Posterior cingulate gyrus (tissue), 11 donors: ENCODE results near the gene SP3.

Experiments
- DNase-seq, 10 donors: peaks; one replicate each; pipeline versions ENCODE4 v3.0.0 to v3.0.0-alpha.2; 2020 to 2021; ENCODE audit warnings: mixed read lengths in 3 of 10
- intact Hi-C: fragments of 100-400 bp; cut with DNase I; formaldehyde crosslinking; loops from one replicate; pipeline ENCODE4 v1.15.1; 2023

Gene SP3

DNA sequence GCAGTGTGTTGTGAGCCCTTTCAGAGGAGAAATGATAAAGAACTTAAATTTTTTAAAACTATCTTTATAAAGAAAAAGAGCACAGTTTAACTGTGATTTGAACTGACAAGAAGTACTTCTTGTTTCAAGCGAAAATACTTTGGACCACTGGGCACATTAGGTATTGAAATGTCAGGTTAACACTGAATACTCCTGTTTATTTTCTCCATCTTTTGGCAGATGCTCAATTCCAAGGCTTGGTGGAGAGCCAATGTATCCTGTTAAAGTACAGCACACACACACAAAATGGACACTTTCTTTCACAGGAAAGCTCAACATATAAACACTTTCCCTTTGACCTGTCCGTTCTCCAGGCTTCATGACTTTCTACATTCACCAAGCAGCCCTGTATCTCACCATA lies 32.6 kb upstream of the SP3 start:
- DNase-seq = no peak
- intact Hi-C loops = no loop called here

GRCh38 chr2:173997269-173997668 lies 32.1 kb upstream of the SP3 start:
- intact Hi-C loops = no loop called here
- DNase-seq = peak in 6 of 10 donors; percentile 28 to 87 (median 34)

DNA sequence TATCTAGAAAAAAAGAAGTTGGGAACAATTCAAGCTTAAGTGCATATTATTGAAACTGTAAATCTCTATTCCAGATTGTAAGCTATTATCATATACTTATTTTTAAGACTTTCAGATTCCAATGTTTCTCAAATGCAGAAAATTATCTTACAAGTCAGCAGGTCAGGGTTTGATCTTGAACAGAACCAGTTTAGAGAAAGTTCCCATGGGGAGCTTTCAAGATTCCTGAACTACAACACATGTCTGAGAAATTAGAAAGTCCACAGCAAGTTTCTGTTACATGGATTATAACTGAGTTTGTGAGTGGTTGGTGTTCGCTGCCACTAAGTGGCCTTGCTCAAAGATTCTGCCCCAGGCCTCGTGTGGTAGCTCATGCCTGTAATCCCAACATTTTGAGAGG lies 31.6 kb upstream of the SP3 start:
- intact Hi-C loops = no loop called here
- DNase-seq = no peak

GRCh38 chr2:173993459-173993858 lies 28.3 kb upstream of the SP3 start:
- DNase-seq = no peak
- intact Hi-C loops = no loop called here

DNA sequence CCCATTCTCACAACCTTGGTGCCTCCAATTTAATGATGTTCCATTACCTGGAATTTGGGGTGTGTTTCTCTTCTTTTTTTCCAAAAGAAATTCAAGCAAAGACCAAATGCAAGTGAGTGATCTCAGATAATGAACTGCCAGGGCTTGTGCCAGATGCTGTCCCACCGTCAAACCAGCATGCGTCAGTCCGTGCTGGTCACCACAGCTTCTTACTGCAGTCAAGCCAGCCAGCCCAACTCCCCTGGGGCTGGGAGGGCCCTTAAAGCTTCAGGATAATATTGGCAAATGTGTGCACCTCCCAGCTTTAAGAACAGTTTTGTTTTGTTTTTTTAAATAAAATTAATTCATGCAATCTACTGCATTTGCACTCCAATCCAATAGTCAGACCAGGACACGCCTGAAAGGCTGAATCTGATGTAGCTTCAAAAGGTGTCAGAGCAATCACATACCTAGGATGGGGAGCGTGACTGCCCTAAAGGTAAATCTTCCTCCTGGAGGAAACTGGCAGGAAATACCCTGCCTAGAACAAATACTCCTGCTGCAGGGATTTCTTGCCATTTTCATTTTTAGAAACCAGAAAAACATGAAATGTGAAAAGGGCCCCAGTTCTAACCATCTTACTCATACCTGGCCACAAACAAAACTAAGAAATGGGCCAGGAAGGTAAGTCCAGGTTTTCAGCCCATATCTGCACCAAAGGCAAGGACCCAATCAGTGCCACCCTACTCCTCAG lies 26.8 kb upstream of the SP3 start:
- DNase-seq = no peak
- intact Hi-C loops = no loop called here

DNA sequence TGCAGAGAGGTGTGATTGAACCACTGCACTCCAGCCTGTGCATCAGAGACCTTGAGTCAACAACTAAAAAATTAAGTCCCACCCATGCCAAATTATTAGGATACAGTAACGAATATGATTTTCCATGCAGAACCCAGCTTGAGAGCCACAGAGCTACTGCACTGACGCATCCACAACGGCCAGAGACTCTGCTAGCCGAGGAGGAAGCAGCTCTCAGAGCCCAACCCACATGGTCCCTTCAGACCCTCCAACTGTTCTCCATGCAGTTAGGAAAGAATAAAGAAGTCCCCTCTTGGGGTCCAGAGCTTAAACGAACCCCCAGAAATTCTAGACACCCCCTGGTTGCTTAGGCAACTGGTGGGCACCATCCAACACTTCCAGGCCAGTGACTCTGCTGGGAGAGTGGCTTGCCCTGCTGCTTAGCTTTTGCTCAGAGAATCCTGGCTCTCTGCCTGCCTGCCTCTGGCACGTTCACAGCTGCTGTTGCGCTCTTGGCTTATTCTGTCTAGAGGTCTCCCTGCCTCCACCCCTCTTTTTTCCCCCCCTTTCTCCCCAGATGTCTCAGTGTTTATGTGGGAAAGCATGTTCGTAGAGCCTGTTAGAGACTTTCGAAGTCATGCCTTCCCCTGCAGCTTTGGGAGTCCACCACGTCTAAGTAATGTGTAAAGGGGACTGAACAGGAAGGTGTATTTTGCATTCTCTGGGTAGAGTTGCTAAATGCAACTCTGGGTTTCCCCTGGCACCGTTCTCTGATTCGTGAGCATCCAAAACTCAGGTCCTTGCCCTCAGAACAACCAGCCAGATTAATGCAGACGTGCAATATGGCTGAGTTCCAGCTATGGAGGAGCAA lies 26.0 kb upstream of the SP3 start:
- intact Hi-C loops = no loop called here
- peak in 4 of 10 donors; percentile 33 to 46 (median 34) for DNase-seq

DNA sequence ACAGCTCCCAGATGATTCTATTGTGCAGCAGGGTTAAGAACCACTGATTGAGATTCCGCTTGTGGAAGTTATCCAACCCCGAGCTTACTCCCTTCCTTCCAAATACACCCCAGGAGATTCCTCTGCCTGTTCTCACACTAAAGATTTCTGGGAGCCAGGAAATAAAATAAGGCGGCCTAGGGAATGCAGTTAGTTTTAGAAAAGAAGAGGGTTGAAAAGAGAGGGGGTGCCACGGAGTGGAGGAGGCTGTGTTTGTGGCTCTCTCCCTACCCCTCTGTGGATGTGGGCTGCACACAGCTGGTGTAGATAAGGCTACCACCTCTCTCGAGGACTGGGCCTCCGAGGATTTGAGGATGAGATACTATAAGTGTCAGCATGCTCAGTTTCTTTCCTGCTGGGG lies 25.1 kb upstream of the SP3 start:
- no peak for DNase-seq
- intact Hi-C loops = no loop called here

DNA sequence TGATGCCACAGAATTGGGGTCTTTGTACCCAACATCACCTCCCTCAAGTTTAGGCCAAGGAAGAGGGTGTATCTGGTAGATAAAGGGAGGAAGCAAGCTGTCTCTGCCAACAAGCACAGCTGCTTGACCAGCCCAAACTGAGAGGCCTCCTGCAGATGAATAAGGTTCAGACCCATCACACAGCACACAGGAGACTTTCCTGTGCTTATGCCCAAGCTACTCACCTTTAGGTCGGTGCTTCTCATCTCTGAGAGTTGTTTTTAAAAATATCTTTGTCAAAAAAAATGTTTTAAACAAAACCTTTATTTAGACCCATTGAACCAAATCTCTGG lies 24.7 kb upstream of the SP3 start:
- DNase-seq = no peak
- intact Hi-C loops = no loop called here

DNA sequence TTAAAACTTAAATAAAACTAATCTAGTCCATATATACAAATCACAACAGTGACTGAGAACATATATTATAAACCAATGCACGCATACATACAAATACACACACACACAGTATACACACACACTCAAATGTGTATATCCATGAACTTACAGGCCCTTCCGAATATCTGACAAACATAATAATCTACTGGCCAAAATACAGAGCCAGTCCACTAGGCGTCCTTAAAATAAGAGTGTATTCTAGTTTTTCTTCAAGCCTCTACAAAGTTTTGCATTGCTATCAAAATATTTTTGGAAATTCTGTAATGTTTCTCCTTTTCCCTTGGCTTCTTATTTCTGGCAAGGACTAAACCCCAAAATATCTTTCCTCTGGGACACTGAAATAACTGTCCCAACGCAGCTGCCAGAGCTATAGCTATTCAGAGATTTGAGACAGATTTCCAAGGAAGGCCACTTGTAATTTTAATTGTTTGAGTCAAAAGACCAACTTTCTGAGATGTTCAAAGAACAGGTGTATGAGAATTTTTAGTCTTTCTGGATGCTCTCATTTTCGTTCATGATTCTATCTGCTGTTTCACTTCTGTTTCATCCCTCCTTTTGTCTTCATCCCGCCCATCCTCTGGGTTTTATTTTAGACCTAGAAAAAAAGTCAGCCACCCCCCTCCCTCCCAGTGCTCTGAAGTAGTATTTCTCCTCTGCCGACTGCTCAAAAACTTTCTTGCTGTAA lies 24.1 kb upstream of the SP3 start:
- DNase-seq = no peak
- intact Hi-C loops = no loop called here

GRCh38 chr2:173986805-173987204 lies 21.6 kb upstream of the SP3 start:
- intact Hi-C loops = no loop called here
- DNase-seq = no peak

- intact Hi-C loops = no loop called here
- DNase-seq = no peak
Measured at GRCh38 chr2:173985605-173985992, 20.4 kb upstream of the SP3 start.

- intact Hi-C loops = no loop called here
- DNase-seq = no peak
Measured at GRCh38 chr2:173984866-173985604, 19.9 kb upstream of the SP3 start.

GRCh38 chr2:173983391-173983871 lies 18.3 kb upstream of the SP3 start:
- peak in 1 of 10 donors; percentile 14 for DNase-seq
- intact Hi-C loops = no loop called here

DNA sequence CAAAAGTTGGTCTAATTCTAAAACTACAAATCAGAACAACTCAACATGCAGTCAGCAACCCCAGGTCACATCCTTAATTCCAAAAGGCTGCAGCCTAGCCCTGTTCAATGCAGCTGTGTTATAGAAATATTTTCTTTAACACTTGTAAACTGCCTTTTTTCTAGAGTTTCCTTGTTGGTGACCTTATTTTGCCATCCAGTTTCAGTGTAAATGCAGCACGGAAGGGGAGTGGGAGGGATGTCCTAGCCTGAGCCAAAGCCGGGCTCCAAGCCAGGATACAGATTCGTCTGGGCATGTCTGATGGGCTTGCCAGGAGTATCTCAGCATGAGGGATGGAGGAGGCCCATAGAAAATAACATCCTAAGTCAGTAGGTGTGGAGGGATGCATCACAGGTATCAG lies 17.7 kb upstream of the SP3 start:
- intact Hi-C loops = no loop called here
- peak in 9 of 10 donors; percentile 37 to 92 (median 52) for DNase-seq

DNA sequence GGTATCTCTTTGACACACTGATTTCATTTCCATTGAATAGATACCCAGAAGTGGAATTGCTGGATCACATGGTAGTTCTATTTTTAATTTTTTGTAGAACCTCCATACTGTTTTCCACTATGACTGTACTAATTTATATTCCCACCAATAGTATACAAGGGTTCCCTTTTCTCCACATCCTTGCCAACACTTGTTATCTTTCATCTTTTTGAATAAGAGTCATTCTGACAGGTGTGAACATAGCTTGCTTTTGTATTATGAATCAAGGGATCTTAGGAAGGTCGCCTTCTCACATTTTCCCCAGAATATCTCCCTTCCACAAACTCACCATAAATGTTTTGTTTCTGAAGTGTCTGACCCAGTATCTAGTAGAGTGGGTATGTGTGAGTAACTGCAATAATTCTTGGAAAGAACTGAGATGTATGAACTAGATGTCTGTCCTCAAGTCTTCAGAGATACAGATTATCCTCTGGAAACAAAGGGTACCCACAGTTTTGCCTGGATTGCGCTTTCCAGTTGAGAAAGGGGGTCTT lies 17.1 kb upstream of the SP3 start:
- no peak for DNase-seq
- intact Hi-C loops = no loop called here

GRCh38 chr2:173981520-173981919 lies 16.3 kb upstream of the SP3 start:
- intact Hi-C loops = no loop called here
- DNase-seq = no peak

DNA sequence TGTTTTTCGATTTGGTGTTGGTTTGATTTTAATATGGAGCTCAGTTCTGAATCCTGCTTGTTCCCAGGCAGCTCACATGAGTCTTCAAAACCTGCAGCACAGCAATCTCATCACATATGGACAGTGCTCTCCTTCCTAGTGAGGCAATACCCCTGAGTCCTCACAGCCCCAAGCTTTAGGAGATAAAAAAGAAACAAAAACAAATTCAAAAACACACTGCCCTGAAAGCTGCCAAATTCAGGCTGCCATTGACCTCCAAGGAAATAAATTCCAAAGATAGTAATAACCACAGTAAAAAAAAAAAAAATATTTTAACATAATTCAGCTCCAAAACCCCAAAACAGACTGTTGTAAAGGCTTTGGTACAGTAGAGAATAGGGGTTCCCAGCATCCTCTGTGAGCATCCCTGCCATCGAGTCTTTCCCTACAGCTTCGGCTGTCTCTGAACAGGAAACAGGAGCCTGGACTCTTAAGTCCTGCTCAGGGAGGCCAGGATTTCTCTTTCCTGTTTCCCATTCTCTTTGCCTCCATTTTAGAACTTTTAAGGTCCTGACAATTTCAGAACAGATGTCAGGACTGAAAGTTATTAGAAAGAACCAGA lies 14.7 kb upstream of the SP3 start:
- no peak for DNase-seq
- intact Hi-C loops = no loop called here

DNA sequence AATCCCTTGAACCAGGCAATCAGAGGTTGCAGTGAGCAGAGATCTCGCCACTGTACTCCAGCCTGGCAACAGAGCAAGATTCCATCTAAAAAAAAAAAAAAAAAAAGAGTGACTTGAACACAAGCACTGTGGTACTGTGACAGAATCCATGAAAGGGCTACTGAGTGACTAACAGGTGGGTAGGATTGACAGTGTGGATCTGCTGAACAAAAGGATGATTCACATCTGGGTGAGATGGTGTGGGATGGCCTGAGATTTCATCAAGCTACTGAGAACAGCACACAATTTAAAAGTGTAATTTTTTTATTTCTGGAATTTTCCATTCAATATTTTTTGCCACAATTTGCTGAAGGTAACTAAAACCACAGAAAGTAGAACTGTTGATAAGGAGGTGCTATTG lies 13.3 kb upstream of the SP3 start:
- intact Hi-C loops = no loop called here
- no peak for DNase-seq

DNA sequence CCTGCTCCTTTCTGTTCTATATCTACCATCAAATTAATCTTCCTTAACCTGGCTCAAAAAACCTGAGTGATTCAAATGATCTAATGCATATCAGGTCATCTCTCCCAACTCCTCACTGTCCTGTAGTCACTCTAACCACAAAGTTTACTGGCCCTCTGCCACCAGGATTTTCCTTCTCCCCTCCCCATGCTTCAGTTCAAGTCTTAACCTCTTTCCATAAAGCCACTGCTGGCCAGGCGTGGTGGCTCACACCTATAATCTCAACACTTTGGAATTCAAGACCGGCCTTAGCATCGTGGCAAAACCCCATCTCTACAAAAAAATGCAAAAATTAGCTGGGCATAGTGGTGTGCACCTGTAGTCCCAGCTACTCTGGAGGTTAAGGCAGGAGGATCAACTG lies 7.5 kb upstream of the SP3 start:
- intact Hi-C loops = no loop called here
- no peak for DNase-seq

- no peak for DNase-seq
- intact Hi-C loops = no loop called here
Measured at GRCh38 chr2:173972165-173972564, 7.0 kb upstream of the SP3 start.
